Liver (tissue), 9 donors: ENCODE measurements around the gene TTC33. TPM values are rescaled to one million over a fixed set of nuclear protein-coding genes. Genes with fewer than 3 reads are reported as not detected.
"Not testable (repeated sequence)": the region's sequence is repeated elsewhere in the genome, so short reads cannot be mapped to it uniquely, and the experiment has no call there.

ENCODE experiments used
- DNase-seq: peaks from one replicate; pipeline ENCODE4 v3.0.0-alpha.2; 2017; ENCODE audit warnings: low spot score
- H3K27ac ChIP-seq, 2 donors: one replicate each; pipeline ENCODE4 v1.7.0; 2013; ENCODE audit warnings: inconsistent platforms in 2 of 2, low read length in 2 of 2, control low read depth in 1 of 2, low read depth in 1 of 2, mild to moderate bottlenecking in 1 of 2
- H3K27me3 ChIP-seq, 4 donors: one replicate each; pipeline versions ENCODE4 v1.6.1 to v1.7.0; 2013; ENCODE audit warnings: low read length in 3 of 4, inconsistent platforms in 1 of 4, mild to moderate bottlenecking in 1 of 4, moderate library complexity in 1 of 4; ENCODE audit not compliant: control insufficient read depth in 4 of 4, insufficient read depth in 4 of 4
- H3K36me3 ChIP-seq, 4 donors: one replicate each; pipeline versions ENCODE4 v1.6.1 to v1.7.0; 2013; ENCODE audit warnings: low read length in 3 of 4, mild to moderate bottlenecking in 3 of 4, low read depth in 1 of 4, moderate library complexity in 1 of 4; ENCODE audit not compliant: control insufficient read depth in 4 of 4, insufficient read depth in 3 of 4
- H3K4me1 ChIP-seq, 4 donors: one replicate each; pipeline versions ENCODE4 v1.6.1 to v1.7.0; 2013; ENCODE audit warnings: low read length in 3 of 4, mild to moderate bottlenecking in 3 of 4, moderate library complexity in 1 of 4; ENCODE audit not compliant: control insufficient read depth in 4 of 4, insufficient read depth in 4 of 4
- H3K4me3 ChIP-seq, 3 donors: one replicate each; pipeline versions ENCODE4 v1.6.1 to v1.7.0; 2013; ENCODE audit warnings: low read length in 3 of 3, control low read depth in 1 of 3, low read depth in 1 of 3, mild to moderate bottlenecking in 1 of 3
- H3K9ac ChIP-seq, 2 donors: one replicate each; pipeline ENCODE4 v1.7.0; 2013; ENCODE audit warnings: low read length in 2 of 2, mild to moderate bottlenecking in 2 of 2, moderate library complexity in 2 of 2, control low read depth in 1 of 2, low read depth in 1 of 2
- H3K9me3 ChIP-seq, 4 donors: one replicate each; pipeline versions ENCODE4 v1.6.1 to v1.7.0; 2013; ENCODE audit warnings: low read length in 3 of 4; ENCODE audit not compliant: control insufficient read depth in 4 of 4
- EGR1 ChIP-seq, 2 donors: IDR thresholded peaks; 2 replicates each; pipeline ENCODE4 v1.6.1; 2016 to 2018; ENCODE audit warnings: antibody characterized with exemption in 2 of 2, low read depth in 2 of 2
- FOXA2 ChIP-seq: IDR thresholded peaks from 2 replicates; pipeline ENCODE4 v1.6.1; 2016; ENCODE audit warnings: antibody characterized with exemption
- GABPA ChIP-seq, 2 donors: IDR thresholded peaks in 1 of 2; conservative IDR thresholded peaks in 1 of 2; 2 replicates each; pipeline ENCODE4 v1.6.1; 2016; ENCODE audit warnings: antibody characterized with exemption in 2 of 2, mild to moderate bottlenecking in 1 of 2, moderate library complexity in 1 of 2
- HNF4A ChIP-seq, 2 donors: conservative IDR thresholded peaks; 2 replicates each; pipeline ENCODE4 v1.6.1; 2016; ENCODE audit warnings: antibody characterized with exemption in 2 of 2, mild to moderate bottlenecking in 2 of 2
- HNF4G ChIP-seq: IDR thresholded peaks from 2 replicates; pipeline ENCODE4 v1.6.1; 2016; ENCODE audit warnings: antibody characterized with exemption
- JUND ChIP-seq, 2 donors: IDR thresholded peaks; 2 replicates each; pipeline ENCODE4 v1.6.1; 2016; ENCODE audit warnings: antibody characterized with exemption in 2 of 2
- NR2F2 ChIP-seq: IDR thresholded peaks from 2 replicates; pipeline ENCODE4 v1.6.1; 2016; ENCODE audit warnings: antibody characterized with exemption
- RAD21 ChIP-seq, 2 donors: IDR thresholded peaks; 2 replicates each; pipeline ENCODE4 v1.6.1; 2016; ENCODE audit warnings: antibody characterized with exemption in 2 of 2, mild to moderate bottlenecking in 2 of 2
- RXRA ChIP-seq, 2 donors: IDR thresholded peaks; 2 replicates each; pipeline ENCODE4 v1.6.1; 2017 to 2018; ENCODE audit warnings: antibody characterized with exemption in 2 of 2, mild to moderate bottlenecking in 1 of 2
- SP1 ChIP-seq: IDR thresholded peaks from 2 replicates; pipeline ENCODE4 v1.6.1; 2018; ENCODE audit warnings: antibody characterized with exemption, mild to moderate bottlenecking
- TAF1 ChIP-seq: conservative IDR thresholded peaks from 2 replicates; pipeline ENCODE4 v1.6.1; 2016; ENCODE audit warnings: antibody characterized with exemption, mild to moderate bottlenecking
- YY1 ChIP-seq: IDR thresholded peaks from 2 replicates; pipeline ENCODE4 v1.6.1; 2016; ENCODE audit warnings: antibody characterized with exemption, mild to moderate bottlenecking
- WGBS: extraction: QIAGEN DNeasy Blood & Tissue Kit; methylation state at CpG from one replicate; pipeline ENCODE4 v1.1.7; 2013; 5-methylcytosine and 5-hydroxymethylcytosine counted together
- polyA plus RNA-seq, 2 donors: library from polyadenylated mRNA; stranded (reverse) in 1 of 2; unstranded in 1 of 2; fragments of 200-250 nt in 1 of 2; fragments of >200 nt in 1 of 2; fragmentation: Nextera tagmentation in 1 of 2; extraction: Ambion mirVana in 1 of 2; gene quantifications; one replicate each; pipeline versions ENCODE4 v1.2.1 to v1.2.3, GENCODE V29; 2013 to 2015
- total RNA-seq, 2 donors: library from RNA; depleted of rRNA; stranded (reverse); fragments of >200 nt; gene quantifications; one replicate each; pipeline ENCODE4 v1.2.3, GENCODE V29; 2014
- TF ChIP-seq, protein P1 (sequence below): IDR thresholded peaks from 2 replicates; pipeline ENCODE4 v1.6.1; 2016; ENCODE audit warnings: antibody characterized with exemption
- TF ChIP-seq, protein P2 (sequence below): IDR thresholded peaks from 2 replicates; pipeline ENCODE4 v1.6.1; 2016; ENCODE audit warnings: antibody characterized with exemption
- TF ChIP-seq, protein P3 (sequence below): IDR thresholded peaks from 2 replicates; pipeline ENCODE4 v1.6.1; 2016; ENCODE audit warnings: antibody characterized with exemption
- TF ChIP-seq, protein P4 (sequence below): fragments of 150-350 bp; IDR thresholded peaks from 2 replicates; pipeline ENCODE4 v1.5.1; 2017; ENCODE audit warnings: improper control_type of control experiment, low read depth, low read length; ENCODE audit not compliant: missing input control
- donor health status: healthy.
- donor health status: healthy.
- donor health status: healthy.
- donor health status: healthy.
- donor health status: healthy.

TTC33 gene
- total and polyA plus RNA-seq, 4 donors: 4.3 to 12.0 (median 7.6) TPM

DNA sequence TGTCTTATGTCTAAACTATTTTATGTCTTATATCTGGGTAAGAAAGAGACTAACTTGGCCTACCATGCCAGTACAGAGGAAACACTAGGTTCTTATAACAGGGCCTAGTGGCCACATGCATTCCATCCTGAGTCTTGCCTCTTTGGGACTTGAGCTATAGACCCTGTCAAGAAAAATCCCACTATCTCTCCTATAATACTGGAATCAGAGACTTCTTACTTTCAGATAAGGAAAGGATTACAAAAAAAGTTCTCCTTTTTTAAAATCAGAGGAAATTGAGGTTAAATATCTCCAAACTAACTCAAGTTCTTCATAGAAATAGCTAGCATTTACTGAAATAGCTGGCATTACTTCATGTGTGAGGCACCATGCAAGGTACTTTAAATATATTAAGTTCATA lies 41.8 kb downstream of the TTC33 start:
- Histone ChIP-seq H3K9me3 (no peaks in the 10 kb centered on the region), H3K4me3 (no peak overlapping the region), H3K4me1 (peaks cover 2 to 11% (median 8%) of the 10 kb centered on the region in 4 donors), H3K27me3 (no peaks in the 10 kb centered on the region), H3K36me3 (no peaks in the 10 kb centered on the region), H3K27ac (no peak overlapping the region), H3K9ac (no peak overlapping the region)
- TF ChIP-seq GABPA (IDR thresholded peaks at IDR 0.05 in 1 of 2, conservative IDR thresholded peaks at IDR 0.05 in 1 of 2) (no peak), SP1 (no peak), RXRA (IDR thresholded peaks at IDR 0.05) (no peak), JUND (IDR thresholded peaks at IDR 0.05) (no peak), TAF1 (no peak), RAD21 (IDR thresholded peaks at IDR 0.05) (no peak), FOXA2 (no peak), EGR1 (IDR thresholded peaks at IDR 0.05; ENCODE audit: low read depth in 2 of 2) (no peak), YY1 (no peak), NR2F2 (no peak), HNF4G (no peak), HNF4A (conservative IDR thresholded peaks at IDR 0.05) (no peak)
- TF ChIP-seq, protein P1, sequence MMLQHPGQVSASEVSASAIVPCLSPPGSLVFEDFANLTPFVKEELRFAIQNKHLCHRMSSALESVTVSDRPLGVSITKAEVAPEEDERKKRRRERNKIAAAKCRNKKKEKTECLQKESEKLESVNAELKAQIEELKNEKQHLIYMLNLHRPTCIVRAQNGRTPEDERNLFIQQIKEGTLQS: no peak
- TF ChIP-seq, protein P2, sequence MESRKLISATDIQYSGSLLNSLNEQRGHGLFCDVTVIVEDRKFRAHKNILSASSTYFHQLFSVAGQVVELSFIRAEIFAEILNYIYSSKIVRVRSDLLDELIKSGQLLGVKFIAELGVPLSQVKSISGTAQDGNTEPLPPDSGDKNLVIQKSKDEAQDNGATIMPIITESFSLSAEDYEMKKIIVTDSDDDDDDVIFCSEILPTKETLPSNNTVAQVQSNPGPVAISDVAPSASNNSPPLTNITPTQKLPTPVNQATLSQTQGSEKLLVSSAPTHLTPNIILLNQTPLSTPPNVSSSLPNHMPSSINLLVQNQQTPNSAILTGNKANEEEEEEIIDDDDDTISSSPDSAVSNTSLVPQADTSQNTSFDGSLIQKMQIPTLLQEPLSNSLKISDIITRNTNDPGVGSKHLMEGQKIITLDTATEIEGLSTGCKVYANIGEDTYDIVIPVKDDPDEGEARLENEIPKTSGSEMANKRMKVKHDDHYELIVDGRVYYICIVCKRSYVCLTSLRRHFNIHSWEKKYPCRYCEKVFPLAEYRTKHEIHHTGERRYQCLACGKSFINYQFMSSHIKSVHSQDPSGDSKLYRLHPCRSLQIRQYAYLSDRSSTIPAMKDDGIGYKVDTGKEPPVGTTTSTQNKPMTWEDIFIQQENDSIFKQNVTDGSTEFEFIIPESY: no peak
- TF ChIP-seq, protein P3, sequence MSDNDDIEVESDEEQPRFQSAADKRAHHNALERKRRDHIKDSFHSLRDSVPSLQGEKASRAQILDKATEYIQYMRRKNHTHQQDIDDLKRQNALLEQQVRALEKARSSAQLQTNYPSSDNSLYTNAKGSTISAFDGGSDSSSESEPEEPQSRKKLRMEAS: no peak
- TF ChIP-seq, protein P4, sequence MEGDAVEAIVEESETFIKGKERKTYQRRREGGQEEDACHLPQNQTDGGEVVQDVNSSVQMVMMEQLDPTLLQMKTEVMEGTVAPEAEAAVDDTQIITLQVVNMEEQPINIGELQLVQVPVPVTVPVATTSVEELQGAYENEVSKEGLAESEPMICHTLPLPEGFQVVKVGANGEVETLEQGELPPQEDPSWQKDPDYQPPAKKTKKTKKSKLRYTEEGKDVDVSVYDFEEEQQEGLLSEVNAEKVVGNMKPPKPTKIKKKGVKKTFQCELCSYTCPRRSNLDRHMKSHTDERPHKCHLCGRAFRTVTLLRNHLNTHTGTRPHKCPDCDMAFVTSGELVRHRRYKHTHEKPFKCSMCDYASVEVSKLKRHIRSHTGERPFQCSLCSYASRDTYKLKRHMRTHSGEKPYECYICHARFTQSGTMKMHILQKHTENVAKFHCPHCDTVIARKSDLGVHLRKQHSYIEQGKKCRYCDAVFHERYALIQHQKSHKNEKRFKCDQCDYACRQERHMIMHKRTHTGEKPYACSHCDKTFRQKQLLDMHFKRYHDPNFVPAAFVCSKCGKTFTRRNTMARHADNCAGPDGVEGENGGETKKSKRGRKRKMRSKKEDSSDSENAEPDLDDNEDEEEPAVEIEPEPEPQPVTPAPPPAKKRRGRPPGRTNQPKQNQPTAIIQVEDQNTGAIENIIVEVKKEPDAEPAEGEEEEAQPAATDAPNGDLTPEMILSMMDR: no peak
- DNase-seq: no peak

- H3K36me3 ChIP-seq, H3K9me3 ChIP-seq, H3K27me3 ChIP-seq, H3K27ac ChIP-seq, H3K9ac ChIP-seq, H3K4me3 ChIP-seq, DNase-seq, H3K4me1 ChIP-seq: not testable (repeated sequence)
These were observed 45.2 kb downstream of the TTC33 start for GRCh38 chr5:40710575-40710974.

GRCh38 chr5:40705484-40705883 lies 50.3 kb downstream of the TTC33 start:
- H3K27ac ChIP-seq, H3K9ac ChIP-seq, DNase-seq, H3K9me3 ChIP-seq, H3K4me3 ChIP-seq, H3K4me1 ChIP-seq, H3K36me3 ChIP-seq, H3K27me3 ChIP-seq: not testable (repeated sequence)
- WGBS: 97% methylated on average over 1 of the region's 1 CpG

- H3K27me3 ChIP-seq, H3K27ac ChIP-seq, DNase-seq, H3K9me3 ChIP-seq, H3K36me3 ChIP-seq, H3K4me3 ChIP-seq, H3K9ac ChIP-seq, H3K4me1 ChIP-seq: not testable (repeated sequence)
These were observed 53.7 kb downstream of the TTC33 start for GRCh38 chr5:40702027-40702426.
